Measurements from ENCODE around the gene PLLP. TPM values are rescaled to one million over a fixed set of nuclear protein-coding genes. Genes with fewer than 3 reads are reported as not detected.

PLLP gene
- total RNA-seq, 3 donors from 2014 or later = 3.8 to 44.6 (median 7.9) TPM

DNA sequence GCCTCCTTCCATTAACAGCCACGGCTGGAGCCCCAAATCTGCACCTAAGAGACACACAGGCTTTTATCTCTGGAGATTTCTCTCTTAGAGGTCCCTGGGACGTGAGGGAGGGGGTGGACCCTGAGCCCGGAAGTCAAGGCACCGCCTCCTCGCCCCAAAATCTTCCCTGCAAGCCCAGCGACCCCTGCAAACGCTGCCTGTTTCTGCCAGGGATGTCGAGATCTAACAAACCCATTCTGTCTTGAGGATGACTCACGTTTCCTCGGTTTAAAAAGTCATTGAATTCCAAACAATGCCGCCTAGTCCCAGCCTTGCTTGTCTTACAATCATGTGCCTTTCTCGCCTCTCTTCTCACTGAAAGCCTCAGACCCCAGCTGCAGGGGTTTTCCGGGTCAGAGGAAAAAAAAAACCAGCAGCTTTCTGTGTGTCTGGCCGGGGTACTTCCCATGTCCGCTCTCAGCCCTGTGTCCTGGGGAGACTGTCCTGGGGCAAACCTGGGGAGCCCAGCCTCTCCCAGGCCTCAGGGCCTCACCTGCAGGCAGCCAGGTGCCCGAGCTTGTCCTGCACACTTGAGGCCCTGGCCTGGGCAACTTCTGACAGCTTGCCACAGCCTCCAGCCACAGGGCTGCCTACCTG, 24.1 kb downstream of the PLLP start:
- H3K27ac ChIP-seq = peak overlapping the region; percentile 70 to 77
- no peaks in the 10 kb centered on the region for H3K4me1 ChIP-seq
- no peaks in the 10 kb centered on the region for H3K27me3 ChIP-seq
- no peaks in the 10 kb centered on the region for H3K9me3 ChIP-seq
- no peaks in the 10 kb centered on the region for H3K36me3 ChIP-seq
- peak in 1 of 2 donors; percentile 37 for DNase-seq (ENCODE audit: low spot score in 2 of 2)
- intact Hi-C loops (cut with DNase I; ENCODE audit: low total_unique reads) = no loop called here
- H3K4me3 ChIP-seq = no peak overlapping the region
- no peak for TF ChIP-seq POLR2AphosphoS5 (IDR thresholded peaks at IDR 0.05)

DNA sequence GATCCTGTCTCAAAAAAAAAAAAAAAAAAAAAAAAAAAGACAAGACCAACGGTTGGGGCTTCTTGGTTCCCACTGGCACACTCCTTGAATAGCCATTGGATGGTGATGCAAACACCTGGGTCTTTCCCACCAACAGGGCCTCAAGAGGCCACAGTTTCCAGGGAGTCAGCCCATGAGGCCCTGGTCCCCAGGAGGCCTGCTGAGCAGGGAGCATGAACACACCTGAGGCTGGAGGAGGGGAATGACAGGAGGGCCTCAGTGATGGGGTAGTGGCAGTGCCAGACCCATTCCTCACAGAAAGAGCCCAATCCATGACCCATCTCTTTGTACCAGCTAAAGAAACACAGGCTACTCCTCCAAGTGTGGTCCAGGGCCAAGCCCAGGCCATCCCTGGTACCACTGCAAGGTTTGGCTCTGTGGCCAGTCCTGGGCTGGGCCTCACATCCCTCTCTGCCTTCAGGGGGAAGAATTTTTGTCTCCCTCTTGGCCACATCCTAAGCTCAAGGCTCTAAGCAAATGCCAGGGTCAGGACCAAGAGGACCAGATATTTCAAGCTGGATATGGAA, 25.5 kb downstream of the PLLP start:
- no peaks in the 10 kb centered on the region for H3K36me3 ChIP-seq

DNA sequence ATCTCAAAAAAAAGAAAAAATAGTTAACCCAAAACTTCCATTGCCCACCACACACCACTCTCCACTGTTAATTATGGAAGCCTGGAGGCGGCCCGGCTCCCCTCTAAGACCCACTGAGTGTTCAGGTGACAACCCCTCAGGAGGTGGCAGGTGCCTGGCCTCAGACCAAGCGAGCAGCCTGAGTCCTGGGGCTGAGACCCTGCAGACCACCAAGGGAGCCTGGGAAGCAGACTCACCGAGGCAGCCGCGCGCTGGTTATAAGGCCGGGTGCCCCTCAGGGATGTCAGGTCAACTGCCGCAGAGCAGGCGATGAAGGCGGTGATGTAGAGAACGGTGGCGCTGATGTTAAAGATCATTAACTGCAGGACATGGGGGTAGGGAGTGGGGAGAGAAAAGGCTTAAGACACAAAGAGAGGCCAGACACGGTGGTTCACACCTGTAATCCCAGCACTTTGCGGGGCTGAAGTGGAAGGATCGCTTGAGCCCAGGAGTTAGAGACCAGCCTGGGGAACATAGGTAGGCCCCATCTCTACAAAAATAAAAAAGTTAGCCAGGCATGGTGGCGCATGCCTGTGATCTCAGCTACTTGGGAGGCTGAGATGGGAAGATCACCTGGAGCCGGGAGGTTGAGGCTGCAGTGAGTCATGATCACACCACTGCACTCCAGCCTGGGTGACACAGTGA, 26.1 kb downstream of the PLLP start:
- H3K27ac ChIP-seq = no peak overlapping the region
- H3K9me3 ChIP-seq = no peaks in the 10 kb centered on the region
- DNase-seq (ENCODE audit: low spot score in 2 of 2) = no peak
- intact Hi-C loops (cut with DNase I; ENCODE audit: low total_unique reads) = no loop called here
- no peaks in the 10 kb centered on the region for H3K27me3 ChIP-seq
- TF ChIP-seq POLR2A (IDR thresholded peaks at IDR 0.05) (no peak), POLR2AphosphoS5 (IDR thresholded peaks at IDR 0.05) (no peak)
- TF ChIP-seq, protein P1, sequence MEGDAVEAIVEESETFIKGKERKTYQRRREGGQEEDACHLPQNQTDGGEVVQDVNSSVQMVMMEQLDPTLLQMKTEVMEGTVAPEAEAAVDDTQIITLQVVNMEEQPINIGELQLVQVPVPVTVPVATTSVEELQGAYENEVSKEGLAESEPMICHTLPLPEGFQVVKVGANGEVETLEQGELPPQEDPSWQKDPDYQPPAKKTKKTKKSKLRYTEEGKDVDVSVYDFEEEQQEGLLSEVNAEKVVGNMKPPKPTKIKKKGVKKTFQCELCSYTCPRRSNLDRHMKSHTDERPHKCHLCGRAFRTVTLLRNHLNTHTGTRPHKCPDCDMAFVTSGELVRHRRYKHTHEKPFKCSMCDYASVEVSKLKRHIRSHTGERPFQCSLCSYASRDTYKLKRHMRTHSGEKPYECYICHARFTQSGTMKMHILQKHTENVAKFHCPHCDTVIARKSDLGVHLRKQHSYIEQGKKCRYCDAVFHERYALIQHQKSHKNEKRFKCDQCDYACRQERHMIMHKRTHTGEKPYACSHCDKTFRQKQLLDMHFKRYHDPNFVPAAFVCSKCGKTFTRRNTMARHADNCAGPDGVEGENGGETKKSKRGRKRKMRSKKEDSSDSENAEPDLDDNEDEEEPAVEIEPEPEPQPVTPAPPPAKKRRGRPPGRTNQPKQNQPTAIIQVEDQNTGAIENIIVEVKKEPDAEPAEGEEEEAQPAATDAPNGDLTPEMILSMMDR (IDR thresholded peaks at IDR 0.05) = no peak
- no peaks in the 10 kb centered on the region for H3K4me1 ChIP-seq
- H3K36me3 ChIP-seq = no peaks in the 10 kb centered on the region
- H3K4me3 ChIP-seq = no peak overlapping the region

More for the DNA sequence above, 25.5 kb downstream of the PLLP start:
- no peak overlapping the region for H3K27ac ChIP-seq
- no peaks in the 10 kb centered on the region for H3K27me3 ChIP-seq
- DNase-seq (ENCODE audit: low spot score in 2 of 2) = no peak
- H3K9me3 ChIP-seq = no peaks in the 10 kb centered on the region
- TF ChIP-seq, protein P1 (IDR thresholded peaks at IDR 0.05) = no peak
- TF ChIP-seq POLR2AphosphoS5 (IDR thresholded peaks at IDR 0.05) (no peak), POLR2A (IDR thresholded peaks at IDR 0.05) (no peak)
- H3K4me3 ChIP-seq = no peak overlapping the region
- H3K4me1 ChIP-seq = no peaks in the 10 kb centered on the region
- intact Hi-C loops (cut with DNase I; ENCODE audit: low total_unique reads) = no loop called here

DNA sequence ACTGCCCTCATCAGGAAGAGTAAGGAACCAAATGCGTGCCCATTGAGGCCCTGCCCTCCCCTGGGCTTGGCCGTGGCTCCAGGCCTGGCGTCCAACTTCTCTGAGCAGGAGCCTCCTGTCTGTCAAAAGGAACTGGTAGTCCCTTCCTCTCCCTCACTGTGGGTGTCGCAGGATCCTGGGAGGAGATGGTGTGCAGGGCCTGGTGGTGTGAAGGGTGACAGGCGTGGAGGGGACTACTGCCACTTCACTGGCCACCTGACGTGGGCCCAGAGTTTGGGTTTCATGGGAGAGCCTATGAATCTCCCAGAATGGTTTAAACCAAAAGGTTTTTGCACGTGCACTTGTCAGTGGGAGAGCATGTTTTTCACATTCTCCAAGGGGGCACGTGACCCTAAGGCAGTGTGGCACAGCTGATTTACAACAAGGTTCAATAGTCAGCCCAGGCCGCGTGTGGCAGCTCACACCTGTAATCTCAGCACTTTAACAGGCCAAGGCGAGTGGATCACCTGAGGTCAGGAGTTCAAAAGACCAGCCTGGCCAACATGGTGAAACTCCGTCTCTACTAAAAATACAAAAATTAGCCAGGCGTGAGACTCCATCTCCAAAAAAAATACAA, 26.9 kb downstream of the PLLP start:
- no peak for TF ChIP-seq POLR2A (IDR thresholded peaks at IDR 0.05)
- TF ChIP-seq, protein P1 (IDR thresholded peaks at IDR 0.05) = no peak
- no peak for TF ChIP-seq POLR2AphosphoS5 (IDR thresholded peaks at IDR 0.05)
- no peak overlapping the region for H3K27ac ChIP-seq
- no peaks in the 10 kb centered on the region for H3K36me3 ChIP-seq
- no peaks in the 10 kb centered on the region for H3K27me3 ChIP-seq
- intact Hi-C loops (cut with DNase I; ENCODE audit: low total_unique reads) = no loop called here
- no peak overlapping the region for H3K4me3 ChIP-seq
- no peaks in the 10 kb centered on the region for H3K9me3 ChIP-seq
- DNase-seq (ENCODE audit: low spot score in 2 of 2) = no peak
- H3K4me1 ChIP-seq = no peaks in the 10 kb centered on the region

DNA sequence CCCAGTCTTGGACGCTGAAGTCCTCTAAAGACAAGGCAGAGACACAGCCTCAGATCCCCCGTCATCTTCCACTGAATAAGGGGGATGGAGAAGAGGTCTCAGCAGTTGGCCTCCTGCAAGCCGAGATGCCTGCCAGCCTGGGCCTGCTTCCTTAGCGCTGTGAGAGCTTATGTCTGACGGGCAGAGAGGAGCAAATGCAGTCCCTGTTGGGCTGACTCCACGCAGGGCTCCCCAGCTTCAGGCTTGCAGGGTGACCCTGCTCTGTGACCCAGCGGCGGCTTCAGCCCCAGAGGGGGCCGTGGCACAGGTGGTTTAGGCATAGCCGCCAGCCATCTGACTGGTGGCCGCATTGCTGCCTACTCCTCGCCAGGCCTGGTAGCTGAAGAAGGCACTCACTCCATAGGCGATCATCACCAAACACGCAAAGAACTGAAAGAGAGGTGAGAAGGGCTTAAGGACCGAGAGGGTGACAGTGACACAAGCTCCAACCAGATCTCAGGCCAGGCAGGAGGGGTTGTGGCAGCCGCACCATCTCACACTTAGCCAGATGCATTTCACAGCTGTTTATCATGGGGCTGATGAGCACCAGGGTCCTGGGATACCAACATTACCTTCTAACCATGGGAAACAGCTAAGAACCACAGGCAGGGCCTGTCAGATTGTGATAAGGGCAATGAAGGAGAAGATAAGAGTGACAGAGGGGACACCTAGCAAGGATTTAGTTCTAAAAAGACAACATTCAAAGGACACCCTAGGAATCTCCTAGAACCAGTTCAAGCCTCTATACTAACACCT, 27.7 kb downstream of the PLLP start:
- H3K4me1 ChIP-seq = no peaks in the 10 kb centered on the region
- H3K27me3 ChIP-seq = no peaks in the 10 kb centered on the region
- DNase-seq (ENCODE audit: low spot score in 2 of 2) = no peak
- intact Hi-C loops (cut with DNase I; ENCODE audit: low total_unique reads) = no loop called here
- H3K9me3 ChIP-seq = no peaks in the 10 kb centered on the region
- no peaks in the 10 kb centered on the region for H3K36me3 ChIP-seq
- TF ChIP-seq POLR2AphosphoS5 (IDR thresholded peaks at IDR 0.05) = no peak
- TF ChIP-seq POLR2A (IDR thresholded peaks at IDR 0.05) = no peak
- TF ChIP-seq, protein P1 (IDR thresholded peaks at IDR 0.05) = no peak
- H3K4me3 ChIP-seq = no peak overlapping the region
- no peak overlapping the region for H3K27ac ChIP-seq
